Uterus (tissue), 2 donors: ENCODE data around the gene LRRC63.

Experiments used
- POLR2A ChIP-seq, 2 donors: fragments of 450-650 bp; IDR thresholded peaks; one replicate each; pipeline ENCODE4 v1.6.1; 2016; ENCODE audit warnings: antibody characterized with exemption in 2 of 2, mild to moderate bottlenecking in 1 of 2, moderate library complexity in 1 of 2
- TF ChIP-seq, protein P1 (sequence below), 4 experiments: fragments of 200-600 bp in 2 of 4; fragments of 450-650 bp in 2 of 4; sonication (generic) in 2 of 4; IDR thresholded peaks; one replicate each; pipeline ENCODE4 v1.5.1; 2016 to 2019; ENCODE audit warnings: antibody characterized with exemption in 4 of 4, mild to moderate bottlenecking in 2 of 4, moderate library complexity in 1 of 4

DNA sequence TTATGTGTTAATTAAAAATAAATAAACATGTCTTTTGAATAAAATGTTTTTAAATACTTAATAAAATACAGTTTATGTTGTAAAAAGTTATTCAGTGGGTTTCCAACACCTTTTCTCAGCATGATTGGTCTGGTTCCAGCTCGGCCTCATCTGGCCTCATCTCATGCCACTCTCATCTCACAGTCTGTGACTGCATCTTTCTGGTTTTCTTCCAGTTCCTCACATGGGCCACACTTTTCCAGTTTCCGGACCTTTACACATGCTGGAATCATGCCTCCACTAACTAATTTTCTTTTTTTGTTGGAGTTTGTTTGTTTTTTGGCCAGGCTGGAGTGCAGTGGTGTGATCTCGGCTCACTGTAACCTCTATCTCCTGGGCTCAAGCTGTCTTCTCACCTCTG is 92.8 kb downstream of the LRRC63 start:
- TF ChIP-seq, protein P1, sequence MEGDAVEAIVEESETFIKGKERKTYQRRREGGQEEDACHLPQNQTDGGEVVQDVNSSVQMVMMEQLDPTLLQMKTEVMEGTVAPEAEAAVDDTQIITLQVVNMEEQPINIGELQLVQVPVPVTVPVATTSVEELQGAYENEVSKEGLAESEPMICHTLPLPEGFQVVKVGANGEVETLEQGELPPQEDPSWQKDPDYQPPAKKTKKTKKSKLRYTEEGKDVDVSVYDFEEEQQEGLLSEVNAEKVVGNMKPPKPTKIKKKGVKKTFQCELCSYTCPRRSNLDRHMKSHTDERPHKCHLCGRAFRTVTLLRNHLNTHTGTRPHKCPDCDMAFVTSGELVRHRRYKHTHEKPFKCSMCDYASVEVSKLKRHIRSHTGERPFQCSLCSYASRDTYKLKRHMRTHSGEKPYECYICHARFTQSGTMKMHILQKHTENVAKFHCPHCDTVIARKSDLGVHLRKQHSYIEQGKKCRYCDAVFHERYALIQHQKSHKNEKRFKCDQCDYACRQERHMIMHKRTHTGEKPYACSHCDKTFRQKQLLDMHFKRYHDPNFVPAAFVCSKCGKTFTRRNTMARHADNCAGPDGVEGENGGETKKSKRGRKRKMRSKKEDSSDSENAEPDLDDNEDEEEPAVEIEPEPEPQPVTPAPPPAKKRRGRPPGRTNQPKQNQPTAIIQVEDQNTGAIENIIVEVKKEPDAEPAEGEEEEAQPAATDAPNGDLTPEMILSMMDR (IDR thresholded peaks at IDR 0.05) = no peak
- TF ChIP-seq POLR2A (IDR thresholded peaks at IDR 0.05) = no peak
